IMR-90 (cell line): ENCODE results near the gene PTPRG.

Source experiments
- CHD1 ChIP-seq: IDR thresholded peaks from 2 replicates; pipeline ENCODE4 v1.6.1; 2012; ENCODE audit warnings: low read depth, low read length, improper control_type of control experiment
- CTCF ChIP-seq: conservative IDR thresholded peaks from 2 replicates; pipeline ENCODE4 v1.5.1; 2012; ENCODE audit warnings: mild to moderate bottlenecking, low read depth, low read length, improper control_type of control experiment
- FOS ChIP-seq: fragments of 150-350 bp; IDR thresholded peaks from 2 replicates; pipeline ENCODE4 v1.6.1; 2016; ENCODE audit warnings: low read depth, low read length
- MXI1 ChIP-seq: IDR thresholded peaks from 2 replicates; pipeline ENCODE4 v1.6.1; 2012; ENCODE audit warnings: low read depth, mild to moderate bottlenecking, low read length, moderate library complexity, borderline replicate concordance
- NFE2L2 ChIP-seq: fragments of 150-350 bp; IDR thresholded peaks from 2 replicates; pipeline ENCODE4 v1.6.1; 2016; ENCODE audit warnings: low read depth, mild to moderate bottlenecking, low read length
- POLR2A ChIP-seq: IDR thresholded peaks from 2 replicates; pipeline ENCODE4 v1.6.1; 2012; ENCODE audit warnings: mild to moderate bottlenecking, low read depth, low read length
- RCOR1 ChIP-seq: IDR thresholded peaks from 2 replicates; pipeline ENCODE4 v1.6.1; 2012; ENCODE audit warnings: mild to moderate bottlenecking, low read length, improper control_type of control experiment; ENCODE audit not compliant: insufficient replicate concordance
- RFX5 ChIP-seq: IDR thresholded peaks from 2 replicates; pipeline ENCODE4 v1.8.0; 2012; ENCODE audit warnings: low read depth, mild to moderate bottlenecking, low read length, moderate library complexity
- TF ChIP-seq, protein P1 (sequence below): fragments of 150-350 bp; IDR thresholded peaks from 2 replicates; pipeline ENCODE4 v1.6.1; 2017; ENCODE audit warnings: mild to moderate bottlenecking, antibody characterized with exemption, low read length, low read depth

DNA sequence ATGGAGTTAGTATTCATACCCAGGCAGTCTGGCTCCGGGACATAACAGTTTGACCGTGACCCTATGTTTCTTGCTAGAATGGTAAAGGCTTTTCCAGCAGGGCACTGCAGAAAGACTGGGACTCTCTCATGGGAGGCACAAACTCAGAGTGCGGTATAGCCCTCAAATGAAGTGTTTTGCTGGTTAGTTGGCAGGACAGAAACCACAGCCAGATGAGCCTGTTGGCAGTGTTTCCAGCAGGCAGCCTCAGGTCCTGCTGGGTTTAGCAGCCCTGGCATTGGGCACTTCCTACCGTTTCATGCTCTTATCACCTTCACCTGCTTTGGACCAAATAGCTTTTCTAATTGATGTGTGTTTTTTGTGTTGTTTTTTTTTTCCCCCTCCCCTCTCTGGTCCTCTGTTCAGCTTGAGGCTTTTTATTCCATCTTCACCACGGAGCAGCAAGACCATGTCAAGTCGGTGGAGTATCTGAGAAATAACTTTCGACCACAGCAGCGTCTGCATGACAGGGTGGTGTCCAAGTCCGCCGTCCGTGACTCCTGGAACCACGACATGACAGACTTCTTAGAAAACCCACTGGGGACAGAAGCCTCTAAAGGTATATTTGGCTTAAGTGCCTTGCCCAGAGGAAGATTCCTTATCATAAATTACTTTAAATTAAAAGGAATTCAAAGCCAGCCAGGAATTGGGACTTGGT lies 606.3 kb downstream of the PTPRG start:
- TF ChIP-seq RCOR1 (no peak), CTCF (no peak), CHD1 (no peak), FOS (no peak), POLR2A (no peak), RFX5 (no peak), MXI1 (no peak), NFE2L2 (no peak)
- TF ChIP-seq, protein P1, sequence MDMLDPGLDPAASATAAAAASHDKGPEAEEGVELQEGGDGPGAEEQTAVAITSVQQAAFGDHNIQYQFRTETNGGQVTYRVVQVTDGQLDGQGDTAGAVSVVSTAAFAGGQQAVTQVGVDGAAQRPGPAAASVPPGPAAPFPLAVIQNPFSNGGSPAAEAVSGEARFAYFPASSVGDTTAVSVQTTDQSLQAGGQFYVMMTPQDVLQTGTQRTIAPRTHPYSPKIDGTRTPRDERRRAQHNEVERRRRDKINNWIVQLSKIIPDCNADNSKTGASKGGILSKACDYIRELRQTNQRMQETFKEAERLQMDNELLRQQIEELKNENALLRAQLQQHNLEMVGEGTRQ: no peak
